Activated CD8-positive, alpha-beta memory T cell treated with anti-CD3 and anti-CD28 coated beads, Interleukin-2, amount 50 U/mL, for 4 hours (primary cell): Measurements from ENCODE around the gene TH.

Source experiments
- DNase-seq: peaks from one replicate; pipeline ENCODE4 v3.0.0-alpha.2; 2020

The TH gene

DNA sequence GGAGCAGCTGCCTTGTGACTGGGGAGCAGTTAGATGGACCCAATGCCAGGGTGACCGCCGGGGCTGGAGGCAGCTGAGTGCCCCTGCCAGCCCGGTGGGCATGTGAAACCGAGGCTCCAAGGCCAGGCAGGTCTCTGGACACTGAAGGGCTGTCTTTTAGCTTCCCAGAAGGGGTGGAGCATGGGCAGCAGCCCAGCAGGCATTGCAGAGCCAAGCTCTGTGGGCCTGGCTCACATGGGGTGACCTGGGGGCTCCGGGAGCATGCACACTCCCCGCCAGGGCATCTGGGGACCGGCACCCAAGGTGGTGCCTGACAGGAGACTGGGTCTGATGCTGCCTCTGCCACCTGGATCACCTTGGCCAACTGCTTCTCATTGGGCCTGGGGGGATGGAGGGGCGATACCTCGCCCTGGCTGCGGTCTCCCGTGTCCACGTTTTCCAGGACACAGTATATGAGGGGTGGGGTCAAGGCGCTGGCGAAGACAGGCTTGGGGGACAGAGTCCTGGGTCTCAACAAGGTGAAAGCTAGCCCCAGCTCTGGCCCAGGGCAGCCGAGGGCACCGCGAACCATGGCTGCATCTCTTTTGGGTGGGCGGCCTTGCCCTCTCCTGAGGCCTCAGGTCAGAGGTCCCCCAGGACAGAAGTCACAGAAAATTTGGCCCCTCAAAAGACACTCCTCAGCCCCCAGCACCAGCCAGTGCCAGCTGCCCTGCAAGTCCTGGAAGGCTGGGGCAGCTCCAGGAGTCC is 14.1 kb downstream of the TH start:
- DNase-seq, result no peak

GRCh38 chr11:2156416-2157182 is 15.0 kb downstream of the TH start:
- peak; percentile 56 for DNase-seq

GRCh38 chr11:2155511-2155910 is 16.1 kb downstream of the TH start:
- DNase-seq, result no peak

DNA sequence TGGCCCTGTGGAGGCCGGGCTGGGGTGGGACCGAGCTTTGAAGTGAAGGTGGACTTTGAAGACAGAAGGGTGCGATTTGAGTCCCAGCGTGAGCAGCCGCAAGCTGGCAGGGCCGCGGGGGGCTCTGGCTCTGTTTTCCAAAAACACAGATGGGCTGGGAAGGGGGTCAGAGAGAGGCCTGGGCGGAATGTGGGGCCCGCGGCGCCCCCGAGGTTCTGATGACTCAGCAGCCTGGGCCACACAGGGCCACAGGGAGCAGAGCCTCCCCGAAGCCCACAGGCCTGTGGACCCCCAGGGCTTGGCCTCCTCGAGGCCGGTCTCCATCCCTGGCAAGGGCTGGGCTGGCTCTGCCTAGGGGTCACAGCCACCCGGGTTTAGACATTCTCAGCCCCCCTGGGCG is 16.7 kb downstream of the TH start:
- no peak for DNase-seq

DNA sequence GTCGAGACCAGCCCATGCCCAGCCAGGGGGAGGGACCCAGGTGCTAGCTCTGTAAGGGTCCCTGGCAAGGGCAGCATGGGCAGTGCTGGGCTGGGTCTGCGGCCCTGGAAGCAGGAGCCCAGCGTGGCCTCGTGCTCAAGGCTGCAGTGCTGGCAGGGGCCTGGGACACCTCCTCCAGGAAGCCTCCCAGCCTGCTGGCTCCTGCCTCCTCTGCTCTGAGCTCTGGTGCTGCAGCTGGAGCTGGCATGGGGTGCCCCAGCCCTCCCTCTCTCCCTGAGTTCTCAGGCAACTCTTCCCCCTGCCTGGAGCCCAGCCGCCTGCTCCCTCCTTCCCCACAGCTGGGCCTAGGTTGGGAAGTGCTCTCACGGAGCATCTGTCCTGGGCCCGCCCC is 17.4 kb downstream of the TH start:
- no peak for DNase-seq

DNA sequence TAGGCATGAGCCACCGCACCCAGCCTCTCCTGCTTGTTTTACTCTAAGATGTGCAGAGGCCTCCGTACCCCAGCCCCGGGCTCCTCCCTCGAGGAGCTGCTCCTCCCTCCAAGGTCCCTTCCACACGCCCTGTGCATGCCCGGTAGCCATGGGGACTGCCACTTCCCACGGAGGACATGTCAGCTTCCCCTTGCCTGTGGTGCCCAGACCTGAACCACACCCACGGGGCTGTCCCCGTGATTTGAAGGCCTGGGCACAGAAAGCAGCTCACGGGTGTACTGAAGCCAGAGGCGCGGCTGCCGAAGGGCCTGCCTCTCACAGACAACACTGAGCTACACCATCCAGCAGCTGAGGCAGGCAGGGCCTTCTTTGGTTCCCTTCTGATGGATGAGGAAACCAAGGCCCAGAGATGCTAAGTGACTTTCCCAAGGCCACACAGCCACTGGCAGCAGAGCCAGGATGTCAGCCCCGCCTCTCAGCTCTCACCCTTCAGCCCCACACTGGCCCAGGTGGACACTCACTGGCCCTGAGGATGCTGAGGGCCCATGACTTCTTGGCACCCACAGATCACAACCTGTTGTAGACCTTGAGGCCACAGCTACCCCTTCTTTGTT is 17.9 kb downstream of the TH start:
- no peak for DNase-seq

DNA sequence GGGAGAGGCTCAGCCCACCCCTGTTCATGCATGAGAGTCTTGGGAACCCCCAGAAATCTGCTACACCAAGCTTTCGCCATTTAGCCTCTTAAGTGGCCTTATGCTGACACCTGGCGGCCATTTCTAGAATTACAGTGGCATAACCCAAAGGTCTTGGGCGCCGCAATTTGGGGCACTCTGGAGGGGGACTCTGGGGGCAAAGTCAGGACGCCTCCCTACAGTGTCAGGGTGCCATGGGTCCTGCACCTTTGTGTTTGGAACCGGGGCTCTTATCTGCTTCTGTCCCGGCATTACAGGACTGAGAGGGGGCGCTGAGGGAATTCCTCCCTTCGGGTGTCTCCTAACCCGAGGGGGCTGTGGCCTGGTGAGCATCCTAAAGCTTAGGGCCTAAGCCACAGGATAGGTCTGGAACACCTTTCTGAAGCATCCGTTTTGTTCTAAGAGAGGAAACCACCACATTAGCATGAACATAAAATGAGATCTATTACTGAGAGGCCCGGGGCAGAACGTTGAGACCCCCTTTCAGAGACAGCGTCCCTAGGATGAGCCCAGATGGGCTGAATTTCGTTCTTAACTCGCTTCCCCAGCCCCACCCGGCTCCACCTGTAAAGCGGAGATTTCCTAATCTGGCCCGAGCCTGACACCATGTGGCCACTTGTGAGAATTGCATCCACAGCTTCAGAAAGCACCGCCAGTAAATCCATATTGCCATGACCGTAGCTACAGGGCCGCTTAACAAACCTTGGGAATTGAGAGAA is 19.9 kb downstream of the TH start:
- DNase-seq, result peak; percentile 81

DNA sequence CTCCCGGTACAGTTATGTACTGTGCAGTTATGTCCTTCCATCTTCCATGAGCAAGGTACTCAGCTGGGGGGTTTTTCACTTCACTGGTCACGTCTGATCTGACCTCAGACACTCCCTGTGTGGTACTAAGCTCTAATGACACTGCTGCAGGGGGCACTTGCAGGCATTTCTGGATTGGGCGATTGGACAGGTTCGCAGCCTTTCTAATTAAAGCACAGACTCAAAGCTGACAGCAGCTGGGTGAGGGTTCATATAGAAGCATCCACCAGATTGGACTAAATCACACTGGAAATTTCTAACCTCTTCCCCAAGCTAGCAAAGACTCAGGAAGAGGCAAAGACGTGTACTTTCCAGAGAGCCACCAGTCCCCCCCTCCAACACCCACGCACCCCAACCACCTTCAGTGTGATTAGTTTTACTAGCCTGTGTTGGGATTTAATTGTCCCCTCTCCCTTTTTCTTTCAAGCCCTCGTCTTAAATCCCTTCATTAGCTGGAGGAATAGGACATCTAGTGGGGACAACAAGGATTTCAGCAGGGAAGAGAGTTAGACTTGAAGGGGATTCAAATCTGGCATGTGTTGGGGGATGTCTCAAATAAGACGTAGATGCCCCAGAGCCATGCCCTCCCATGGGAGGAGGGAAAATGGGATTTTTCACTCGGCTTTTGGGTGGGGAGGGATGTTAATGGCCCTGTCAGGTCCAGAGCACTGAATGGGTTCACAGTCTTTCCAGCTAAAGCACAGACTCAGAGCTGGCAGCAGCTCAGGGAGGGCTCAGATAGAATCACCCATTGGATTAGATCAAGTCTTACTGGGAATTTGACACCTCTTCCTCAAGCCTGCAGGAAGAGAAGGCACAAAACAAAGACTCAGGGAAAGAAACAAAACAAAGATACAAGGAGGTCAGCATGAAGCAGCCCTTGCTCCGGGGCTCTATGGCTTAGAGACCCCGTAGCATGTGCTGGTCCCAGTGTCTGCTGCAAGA is 21.5 kb downstream of the TH start:
- no peak for DNase-seq

DNA sequence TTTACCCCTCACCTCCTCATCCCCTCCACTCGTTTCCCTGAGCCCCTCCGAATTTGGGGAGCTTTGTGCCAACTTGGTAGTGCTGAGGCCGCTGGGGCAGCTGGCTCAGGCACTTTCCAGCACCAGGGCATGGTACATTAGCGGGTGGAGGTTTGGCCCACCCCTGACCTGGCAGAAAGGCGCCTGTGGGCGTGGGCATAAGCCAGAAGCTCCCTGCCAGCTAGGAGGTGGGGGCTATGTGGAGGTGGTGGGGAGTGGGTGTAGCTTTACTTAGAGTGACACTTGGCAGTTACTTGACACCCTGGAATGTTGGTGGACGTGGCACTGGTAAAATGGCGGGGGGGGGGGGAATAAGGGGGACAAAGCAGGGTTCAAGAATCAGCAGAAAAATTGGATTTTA is 22.2 kb downstream of the TH start:
- DNase-seq, result no peak

- DNase-seq, result no peak
These were observed 23.0 kb downstream of the TH start for GRCh38 chr11:2148595-2148994.

GRCh38 chr11:2147391-2147790 is 24.2 kb downstream of the TH start:
- DNase-seq, result no peak

DNA sequence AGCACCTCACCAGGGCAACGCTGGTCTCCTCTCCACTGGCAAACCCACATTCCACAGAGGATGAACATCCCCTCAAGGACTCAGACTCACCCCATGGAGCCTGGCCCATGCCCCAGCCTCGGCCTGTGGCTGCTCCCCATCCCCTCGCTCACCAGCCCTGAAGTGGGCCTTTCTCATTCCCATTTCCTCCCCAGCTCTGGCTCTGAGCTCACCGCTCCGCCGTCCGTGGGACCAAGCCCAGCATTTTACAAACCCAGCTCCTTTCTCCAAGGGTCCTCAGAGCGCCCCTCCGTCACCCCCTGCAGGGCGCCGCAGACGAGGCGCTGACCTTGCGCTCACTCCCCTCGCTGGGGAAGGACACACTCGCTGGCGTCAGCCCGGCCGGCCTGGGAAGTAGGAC is 25.6 kb downstream of the TH start:
- DNase-seq, result no peak

DNA sequence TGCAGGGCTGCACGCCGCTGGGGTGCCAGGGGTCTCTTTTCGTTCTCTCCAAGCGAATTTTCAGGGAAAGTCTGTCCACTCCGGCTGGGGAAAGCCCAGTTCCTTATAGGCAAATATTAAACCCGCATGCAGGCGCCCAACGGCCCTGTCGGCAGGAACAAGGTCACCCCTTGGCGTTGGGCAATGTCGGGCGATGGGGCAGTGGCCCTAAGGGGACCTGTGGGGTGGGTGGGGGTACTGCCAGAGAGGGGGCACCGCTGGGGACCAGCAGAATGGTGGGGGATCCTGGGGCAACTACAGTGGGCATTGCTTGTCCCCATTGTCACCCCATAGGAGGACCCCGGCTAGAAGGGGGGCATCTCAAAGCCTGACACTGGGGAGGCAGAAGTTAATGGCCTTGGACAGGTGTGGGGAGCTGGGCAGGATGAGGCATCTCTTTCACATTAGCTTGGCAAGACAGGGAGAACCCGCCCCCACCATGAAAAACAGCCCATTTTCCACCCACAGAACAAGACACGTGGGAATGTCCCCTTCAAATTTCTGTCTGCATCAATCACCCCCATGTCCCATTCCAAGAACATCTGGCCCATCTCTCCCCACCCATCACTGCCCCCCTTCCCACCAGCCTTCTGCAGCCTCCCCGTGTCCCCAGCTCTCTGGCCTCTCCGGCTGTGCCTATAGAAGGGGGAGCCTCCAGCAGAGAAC is 26.9 kb downstream of the TH start:
- no peak for DNase-seq

GRCh38 chr11:2143799-2144543 is 27.6 kb downstream of the TH start:
- DNase-seq, result no peak

- DNase-seq, result no peak
These were observed 28.2 kb downstream of the TH start for GRCh38 chr11:2143477-2143798.

DNA sequence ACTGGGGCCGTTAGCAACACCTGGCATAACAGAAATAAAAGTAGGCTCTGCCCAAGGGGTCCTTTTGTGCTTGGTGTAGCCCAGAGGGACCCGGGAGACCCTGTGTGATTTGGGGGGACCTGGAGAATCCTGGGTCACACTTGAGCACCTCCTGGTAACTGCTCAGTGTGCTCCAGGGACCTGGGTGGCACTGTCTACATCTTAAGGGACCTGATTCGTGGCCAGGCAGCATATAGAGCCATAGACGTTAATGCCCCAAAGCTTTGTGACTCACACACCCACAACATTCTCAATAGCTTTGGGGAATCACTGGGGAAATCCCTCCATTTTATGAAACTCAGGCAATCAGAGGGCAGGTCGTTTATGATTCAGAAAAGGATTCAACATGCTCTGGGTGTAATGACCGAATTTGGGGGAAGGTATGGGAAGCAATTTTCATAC is 28.8 kb downstream of the TH start:
- DNase-seq, result no peak

DNA sequence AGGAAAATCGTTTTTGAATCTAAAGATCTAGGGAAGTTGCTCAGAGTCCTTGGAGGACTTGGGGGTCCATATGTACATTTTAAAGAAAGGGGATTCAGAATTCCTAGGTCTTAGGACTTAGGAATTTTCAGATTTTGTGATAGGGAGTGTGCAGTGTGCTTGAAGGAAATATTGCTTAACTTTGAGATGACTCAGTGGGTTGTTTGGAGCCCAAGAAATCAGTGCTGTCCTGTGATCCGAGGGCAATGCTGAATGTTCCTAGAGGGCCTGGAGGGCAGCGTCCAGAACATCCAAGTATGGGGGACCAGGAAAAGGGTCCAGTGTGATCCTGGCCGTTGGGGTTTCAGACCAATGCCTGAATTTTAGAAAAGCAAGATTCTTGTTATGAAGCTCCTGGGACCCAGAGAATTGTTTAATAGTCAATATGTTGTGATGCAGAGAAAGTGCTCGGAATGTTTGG is 29.3 kb downstream of the TH start:
- no peak for DNase-seq

DNA sequence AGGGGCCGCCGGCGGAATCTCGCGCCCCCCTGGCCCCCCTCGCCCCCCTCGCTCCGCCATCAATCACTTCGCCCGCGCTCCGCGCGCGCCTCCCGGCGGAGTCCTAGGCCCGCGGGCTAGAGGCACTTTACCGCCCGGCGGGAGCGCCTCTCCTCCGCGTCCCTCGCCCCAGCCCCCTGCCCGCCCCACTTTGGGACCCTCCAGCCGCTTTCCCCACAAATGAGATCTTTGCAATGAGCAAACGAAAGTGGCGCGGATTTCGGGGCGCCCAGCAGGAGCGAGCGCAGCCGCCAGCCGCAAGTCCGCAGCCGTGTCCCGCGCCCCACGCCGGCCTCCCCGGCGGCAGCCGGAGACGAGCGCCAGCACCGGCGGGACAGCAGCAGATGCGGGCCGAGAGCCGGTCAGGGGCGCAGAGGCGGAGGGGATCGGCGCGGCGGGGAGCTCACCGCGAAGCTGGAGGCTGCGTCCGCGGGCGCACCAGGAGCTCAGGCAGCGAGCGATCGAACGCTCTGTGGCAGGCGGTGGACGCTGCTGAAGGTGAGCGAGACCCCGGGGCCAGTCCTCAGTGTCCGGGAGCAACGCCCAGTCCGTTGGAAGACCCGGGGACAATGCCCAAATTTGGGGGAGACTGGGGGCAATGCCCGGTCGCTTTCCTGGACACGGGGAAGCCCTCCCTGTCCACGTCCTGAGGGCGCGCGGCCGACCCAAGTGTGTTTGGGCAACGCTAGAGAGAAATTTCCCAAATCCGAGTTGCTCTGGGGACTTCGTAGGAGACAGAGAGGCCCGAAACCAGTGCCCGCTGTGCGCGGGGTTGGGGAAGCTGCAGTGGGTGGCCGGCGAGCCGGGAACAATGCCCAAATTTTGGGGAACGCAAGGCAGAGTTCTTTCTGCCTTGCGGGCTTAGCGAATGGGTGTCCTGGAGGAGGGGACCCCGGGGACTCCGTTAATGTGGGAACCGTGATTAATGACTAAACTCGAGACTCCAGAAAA is 30.9 kb downstream of the TH start:
- DNase-seq, result no peak

DNA sequence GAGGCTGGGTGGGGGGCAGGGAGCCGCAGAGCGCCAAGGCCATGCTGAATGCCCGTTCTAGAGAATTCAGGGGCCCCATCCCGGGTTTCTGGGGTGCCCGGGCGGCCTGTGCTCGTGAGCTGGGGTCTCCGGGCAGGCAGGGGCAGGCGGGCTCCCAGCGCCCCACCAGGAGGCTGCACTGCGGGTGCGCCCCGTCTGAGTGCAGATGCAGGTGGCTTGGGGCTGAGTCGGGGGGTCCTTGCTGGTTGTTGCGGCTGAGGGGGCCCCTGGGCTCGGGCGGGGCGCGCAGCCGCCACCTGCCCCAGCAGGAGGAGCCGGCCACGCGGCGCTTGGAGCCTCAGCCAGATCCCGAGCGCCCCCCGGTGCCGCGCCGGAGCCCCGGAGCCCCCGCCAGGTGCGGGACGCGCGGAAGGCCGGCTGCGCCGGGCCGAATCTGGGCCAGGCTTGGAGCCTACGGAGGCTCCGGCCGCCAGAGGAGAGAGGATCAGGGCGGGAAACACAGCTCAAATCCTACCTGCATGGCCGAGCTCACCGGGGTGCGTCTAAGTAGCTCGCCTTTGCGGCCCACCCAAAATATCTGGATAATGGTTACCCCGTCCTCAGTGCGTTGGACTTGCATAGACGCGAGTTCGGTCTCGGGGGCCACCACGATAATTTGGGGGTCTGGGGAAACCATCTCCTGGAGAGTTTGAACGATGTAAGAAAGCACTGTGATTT is 31.8 kb downstream of the TH start:
- DNase-seq, result no peak
